OCI-LY1 (cell line): ENCODE measurements around the gene CFAP73.

Experiments used
- CTCF ChIP-seq: fragments of 200-600 bp; sonication (generic), shearing (Covaris generic); IDR thresholded peaks from 2 replicates; pipeline ENCODE4 v1.5.1; 2017; ENCODE audit warnings: mild to moderate bottlenecking, antibody characterized with exemption, low read length, moderate library complexity, mixed read lengths
- EZH2 ChIP-seq: fragments of 200-600 bp; sonication (generic), shearing (Covaris generic); IDR thresholded peaks from 2 replicates; pipeline ENCODE4 v1.8.0; 2017; ENCODE audit warnings: borderline replicate concordance, mixed run types, mild to moderate bottlenecking, antibody characterized with exemption, low read length, moderate library complexity, mixed read lengths

- TF ChIP-seq EZH2: no peak
- TF ChIP-seq CTCF: no peak
These were observed 41.2 kb upstream of the CFAP73 start for GRCh38 chr12:113108308-113108707.
